HG03060 (cell line): ENCODE results near the gene GSTT2.
"Not testable (repeated sequence)": the region's sequence is repeated elsewhere in the genome, so short reads cannot be mapped to it uniquely, and the experiment has no call there.

ENCODE experiments used
- ATAC-seq: cut with Tn5 transposase; IDR thresholded peaks from one replicate; pipeline ENCODE4 v1.9.1; 2021; ENCODE audit warnings: low read depth, moderate number of reproducible peaks; ENCODE audit not compliant: unreplicated experiment

GSTT2 gene

DNA sequence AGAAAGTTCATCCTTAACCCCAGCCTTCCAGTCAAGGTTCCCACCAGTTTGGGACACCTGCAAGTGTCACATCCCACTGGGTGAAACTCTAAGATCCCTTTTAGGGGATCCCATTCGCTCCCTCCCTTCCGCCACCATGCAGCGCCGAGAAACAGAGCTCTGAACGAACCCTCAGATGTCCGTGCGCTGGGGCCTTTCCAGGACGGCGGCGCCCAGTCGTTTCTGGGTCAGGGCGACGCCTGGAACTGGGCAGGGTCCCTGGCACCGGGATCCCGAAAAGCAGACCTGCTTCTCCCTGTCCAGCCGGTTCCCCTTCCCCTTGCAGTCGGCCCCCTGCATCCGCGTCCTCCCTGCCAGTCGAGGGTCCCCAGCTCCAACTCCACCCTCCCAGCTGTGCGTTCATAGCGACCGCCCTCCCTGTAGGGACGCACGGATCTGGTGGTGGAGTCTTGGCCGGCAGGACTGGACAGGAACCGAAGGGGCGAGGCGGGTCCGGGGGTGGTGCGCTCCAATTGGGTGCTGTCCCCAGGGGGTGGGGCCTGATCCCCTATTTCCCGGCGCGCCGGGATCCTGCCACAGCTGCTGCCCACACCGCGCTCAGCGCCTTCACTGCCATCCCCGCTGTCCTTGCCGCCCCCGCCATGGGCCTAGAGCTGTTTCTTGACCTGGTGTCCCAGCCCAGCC is at the start of gene GSTT2:
TSS of gene GSTT2 (plus strand) at position 578 of the 684 bp plus-strand sequence.
- not testable (repeated sequence) for ATAC-seq

DNA sequence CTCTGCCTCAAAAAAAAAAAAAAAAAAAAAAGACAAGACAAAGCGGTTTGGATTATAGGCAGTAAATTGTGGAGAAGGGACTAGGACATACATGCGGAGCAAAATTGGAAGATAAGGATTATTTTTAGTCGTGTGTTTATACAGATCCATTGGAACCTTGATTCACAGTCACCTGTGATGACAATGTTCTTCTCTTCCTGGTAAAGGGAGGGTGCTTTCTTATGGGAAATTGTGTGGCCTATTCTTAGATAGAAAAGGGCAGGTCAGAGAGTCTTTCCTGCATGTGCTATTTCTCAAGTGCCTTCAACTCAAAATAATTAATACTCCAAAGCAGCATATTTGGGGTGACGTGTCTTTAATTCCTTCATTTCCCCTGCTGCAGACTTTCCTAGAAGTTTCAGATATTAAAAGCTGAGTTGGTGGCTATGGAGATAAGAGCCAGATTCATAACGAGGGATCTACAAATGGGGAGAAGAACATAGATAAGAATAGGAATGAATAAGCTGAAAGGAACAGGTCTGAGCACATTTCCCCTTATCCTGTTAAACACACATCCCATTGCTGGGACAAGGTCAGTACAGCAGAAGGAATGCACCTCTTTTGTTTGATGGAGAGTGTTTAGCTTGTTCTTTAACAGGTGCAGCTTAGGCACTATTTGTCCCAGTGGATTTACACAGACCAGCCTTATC is 41.5 kb upstream of the GSTT2 start:
- ATAC-seq = no peak

DNA sequence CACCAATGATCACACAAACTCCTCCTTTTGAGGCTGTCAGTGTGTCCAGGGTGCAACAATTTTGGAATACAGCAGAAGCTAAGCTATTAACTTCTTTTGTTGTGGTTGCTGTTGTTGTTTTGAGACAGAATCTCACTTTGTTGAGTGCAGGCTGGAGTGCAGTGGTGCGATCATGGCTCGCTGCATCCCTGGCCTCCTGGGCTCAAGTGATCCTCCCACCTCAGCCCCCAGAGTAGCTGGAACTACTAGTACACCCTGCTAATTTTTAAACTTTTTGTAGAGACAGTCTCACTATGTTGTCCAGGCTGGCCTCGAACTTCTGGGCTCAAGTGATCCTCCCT is 40.9 kb upstream of the GSTT2 start:
- ATAC-seq = no peak

DNA sequence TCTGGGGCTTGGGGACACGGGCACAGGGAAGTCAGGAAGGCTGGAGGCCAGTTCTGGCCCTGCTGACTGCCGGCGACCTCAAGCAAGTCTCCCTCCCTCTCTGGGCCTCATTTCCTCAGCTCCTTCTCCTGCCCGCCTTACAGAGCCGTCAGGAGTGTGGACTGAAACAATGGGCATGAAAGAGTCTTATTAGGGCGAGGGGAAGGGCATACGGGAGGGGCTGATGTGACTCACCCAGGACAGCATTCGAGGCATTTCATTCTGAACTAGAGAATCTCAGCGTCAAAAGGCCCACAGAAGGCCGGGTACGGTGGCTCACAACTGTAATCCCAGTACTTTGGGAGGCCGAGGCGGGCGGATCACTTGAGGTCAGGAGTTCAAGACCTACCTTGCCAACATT is 39.8 kb upstream of the GSTT2 start:
- ATAC-seq = not testable (repeated sequence)

DNA sequence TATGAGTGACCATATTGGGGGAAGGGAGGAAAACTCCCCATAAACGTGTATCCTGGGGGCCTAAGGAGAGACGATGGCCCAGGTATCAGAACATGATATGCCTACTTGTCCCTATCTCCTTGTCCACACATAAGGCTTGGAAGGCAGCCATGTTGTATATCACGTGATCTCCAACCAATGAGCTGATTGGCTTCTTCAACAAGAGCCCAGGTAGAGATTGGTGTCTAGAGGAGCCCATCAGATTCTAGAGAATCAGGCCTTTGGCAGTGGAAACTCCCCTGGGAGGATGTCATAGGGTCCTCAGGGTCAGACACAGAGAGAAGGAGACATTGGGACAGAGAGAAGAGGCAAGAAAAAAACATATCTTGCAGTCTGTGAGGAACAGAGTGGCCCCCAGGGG is 32.5 kb upstream of the GSTT2 start:
- ATAC-seq = not testable (repeated sequence)

DNA sequence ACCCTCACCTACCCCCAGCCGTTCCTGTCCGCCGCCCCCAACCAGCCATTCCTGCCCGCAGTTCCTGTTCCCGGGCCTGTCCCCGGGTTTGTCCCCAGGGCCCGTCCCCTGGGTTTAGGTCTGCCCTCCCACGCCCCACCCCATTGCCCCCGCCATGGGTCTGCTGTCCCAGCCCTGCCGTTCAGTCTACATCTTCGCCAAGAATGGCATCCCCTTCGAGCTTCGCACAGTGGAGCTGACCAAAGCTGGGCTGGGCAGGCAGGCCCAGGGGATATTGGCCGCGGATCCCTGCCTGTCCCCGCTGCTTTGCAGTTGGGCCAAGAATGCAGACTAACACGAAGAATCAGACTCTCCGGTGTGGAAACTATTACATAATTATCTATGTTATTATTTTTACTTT is 30.2 kb upstream of the GSTT2 start:
- not testable (repeated sequence) for ATAC-seq

DNA sequence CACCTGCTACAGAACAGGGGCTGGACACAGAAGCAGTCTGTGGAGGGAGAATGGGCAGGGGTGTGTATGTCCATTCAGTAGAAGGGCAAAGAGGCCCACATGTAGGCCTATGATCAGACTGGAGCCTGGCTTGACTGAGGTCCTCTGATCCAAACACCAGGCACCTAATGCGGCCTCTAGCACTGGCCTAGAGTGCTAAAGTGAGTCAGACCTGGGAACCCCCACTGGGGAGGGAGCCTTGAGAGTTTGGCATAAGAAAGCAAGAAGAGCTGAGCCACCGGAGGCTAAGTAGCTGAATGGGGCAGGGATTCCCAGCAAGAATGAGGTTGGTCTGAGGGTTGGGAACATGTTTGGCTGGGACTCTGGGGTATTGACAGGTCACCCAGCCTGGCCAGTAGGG is 28.6 kb upstream of the GSTT2 start:
- ATAC-seq = not testable (repeated sequence)

DNA sequence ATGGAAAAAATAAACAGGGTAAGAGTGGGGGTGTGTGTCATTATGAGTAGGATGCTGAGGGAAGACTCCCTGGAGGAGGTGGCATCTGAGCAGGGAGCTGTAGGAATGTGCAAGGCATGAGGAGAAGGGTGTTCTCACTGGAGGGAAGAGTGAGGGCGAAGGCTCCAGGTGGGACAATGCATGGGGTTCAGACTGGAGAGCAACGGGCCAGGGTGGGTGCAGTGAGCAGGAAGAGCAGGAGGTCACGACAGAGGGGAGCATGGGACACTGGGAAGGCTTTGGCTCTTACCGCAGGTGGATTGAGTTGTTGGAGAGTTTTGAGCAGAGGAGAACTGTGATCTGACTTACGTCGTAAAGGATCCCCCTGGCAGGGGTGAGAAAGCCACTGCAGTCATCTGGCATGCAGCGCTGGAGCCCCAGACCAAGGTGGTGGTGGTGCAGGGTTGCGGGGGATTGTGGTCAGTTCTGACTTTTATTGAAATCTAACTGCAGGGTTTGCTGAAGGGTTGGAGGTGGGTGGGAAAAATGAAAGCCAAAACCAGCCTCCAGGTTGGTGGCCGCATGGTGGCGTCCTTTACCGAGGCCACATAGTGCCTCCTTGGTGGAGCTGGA is 27.0 kb upstream of the GSTT2 start:
- ATAC-seq = not testable (repeated sequence)

DNA sequence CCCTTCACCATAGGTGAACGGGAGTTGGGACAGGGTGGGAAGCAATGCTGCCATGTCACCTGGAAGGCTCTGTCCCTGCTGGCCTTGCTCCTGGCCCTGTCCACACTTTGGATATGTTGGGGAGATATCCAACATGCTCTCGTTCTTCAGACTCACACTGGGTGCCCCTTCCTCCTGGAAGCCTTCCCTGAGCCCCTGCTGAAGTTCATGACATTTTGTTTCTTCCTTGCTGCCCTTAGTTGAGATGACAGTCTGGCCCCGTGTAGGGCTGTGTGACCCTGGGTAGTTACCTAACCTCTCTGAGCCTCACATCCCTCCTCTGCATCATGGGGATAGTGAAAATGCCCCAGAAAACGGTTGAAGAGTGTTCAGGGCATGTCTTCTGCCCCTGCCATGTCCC is 26.4 kb upstream of the GSTT2 start:
- ATAC-seq = not testable (repeated sequence)

DNA sequence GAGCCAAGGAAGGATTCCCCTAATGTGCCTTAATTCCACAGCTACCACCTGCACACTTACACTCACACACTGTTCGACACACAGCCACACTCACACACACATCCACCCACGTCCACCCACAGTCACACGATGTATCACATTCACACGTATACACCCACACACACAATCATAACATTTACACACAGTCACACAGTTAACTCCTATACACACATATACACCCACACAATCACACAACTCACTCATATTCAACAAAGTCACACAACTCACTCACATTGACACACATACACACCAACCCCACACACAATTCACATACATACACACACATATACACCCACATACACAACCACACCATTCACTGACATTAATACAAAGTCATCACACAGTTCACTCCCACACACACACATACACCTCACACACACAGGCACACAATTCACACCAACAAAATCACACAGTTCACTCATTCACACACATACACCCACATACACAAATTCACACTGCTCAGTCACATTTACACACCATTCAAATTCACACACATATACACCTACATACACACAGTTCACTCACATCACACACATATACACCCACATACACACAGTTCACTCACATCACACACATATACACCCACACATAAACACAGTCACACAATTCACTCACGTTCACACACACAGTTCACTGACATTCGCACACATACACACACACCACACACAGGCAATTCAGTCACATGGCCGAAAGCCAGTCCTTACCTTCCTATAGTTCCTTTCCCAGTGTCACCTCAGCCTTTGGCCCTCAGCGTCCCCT is 25.5 kb upstream of the GSTT2 start:
- not testable (repeated sequence) for ATAC-seq

DNA sequence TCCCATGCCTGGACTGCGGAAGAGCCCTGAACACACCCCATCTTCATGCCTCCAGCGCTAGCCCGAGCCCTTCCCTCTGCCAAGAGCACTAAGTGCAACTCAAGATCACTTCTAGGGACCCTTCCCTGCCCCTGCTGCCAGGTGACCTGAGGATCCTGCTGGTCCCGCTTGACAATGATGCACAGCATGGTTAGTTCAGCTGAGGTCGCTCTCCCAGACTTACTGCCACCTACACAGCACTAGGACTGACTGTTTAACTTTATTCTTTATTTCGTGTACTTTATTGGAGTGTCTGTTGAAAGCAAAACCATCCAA is 25.0 kb upstream of the GSTT2 start:
- not testable (repeated sequence) for ATAC-seq

DNA sequence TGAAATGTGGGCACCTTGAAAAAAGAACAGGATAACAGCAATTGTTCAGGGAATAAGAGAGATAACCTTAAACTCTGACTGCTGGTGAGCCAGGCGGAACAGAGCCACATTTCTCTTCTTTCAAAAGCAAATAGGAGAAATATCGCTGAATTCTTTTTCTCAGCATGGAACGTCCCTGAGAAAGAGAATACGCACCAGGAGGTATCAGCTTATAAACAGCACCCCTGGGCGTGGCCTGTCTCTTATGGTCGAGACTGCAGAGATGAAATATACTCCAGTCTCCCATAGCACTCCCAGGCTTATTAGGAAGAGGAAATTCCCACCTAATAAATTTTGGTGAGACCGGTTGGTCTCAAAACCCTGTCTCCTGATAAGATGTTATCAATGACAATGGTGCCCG is 24.0 kb upstream of the GSTT2 start:
- not testable (repeated sequence) for ATAC-seq

DNA sequence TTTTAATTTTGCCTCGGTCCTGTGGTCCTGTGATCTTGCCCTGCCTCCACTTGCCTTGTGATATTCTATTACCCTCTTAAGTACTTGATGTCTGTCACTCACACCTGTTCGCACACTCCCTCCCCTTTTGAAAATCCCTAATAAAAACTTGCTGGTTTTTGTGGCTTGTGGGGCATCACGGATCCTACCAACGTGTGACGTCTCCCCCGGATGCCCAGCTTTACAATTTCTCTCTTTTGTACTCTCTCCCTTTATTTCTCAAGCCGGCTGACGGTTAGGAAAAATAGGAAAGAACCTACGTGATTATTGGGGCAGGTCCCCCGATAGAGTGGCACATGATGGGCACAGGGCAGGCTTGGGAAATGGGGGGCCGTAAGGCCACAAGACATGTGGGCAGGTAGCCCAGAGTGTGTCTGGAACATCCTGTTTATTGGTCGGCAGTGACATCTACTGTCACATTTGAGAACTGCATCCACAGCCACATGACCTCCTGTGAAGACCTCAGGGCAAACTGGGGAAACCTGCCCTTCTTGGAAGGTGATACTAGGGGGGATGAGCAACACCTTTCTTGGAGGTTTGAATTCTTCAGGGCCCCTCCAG is 23.5 kb upstream of the GSTT2 start:
- ATAC-seq = not testable (repeated sequence)

DNA sequence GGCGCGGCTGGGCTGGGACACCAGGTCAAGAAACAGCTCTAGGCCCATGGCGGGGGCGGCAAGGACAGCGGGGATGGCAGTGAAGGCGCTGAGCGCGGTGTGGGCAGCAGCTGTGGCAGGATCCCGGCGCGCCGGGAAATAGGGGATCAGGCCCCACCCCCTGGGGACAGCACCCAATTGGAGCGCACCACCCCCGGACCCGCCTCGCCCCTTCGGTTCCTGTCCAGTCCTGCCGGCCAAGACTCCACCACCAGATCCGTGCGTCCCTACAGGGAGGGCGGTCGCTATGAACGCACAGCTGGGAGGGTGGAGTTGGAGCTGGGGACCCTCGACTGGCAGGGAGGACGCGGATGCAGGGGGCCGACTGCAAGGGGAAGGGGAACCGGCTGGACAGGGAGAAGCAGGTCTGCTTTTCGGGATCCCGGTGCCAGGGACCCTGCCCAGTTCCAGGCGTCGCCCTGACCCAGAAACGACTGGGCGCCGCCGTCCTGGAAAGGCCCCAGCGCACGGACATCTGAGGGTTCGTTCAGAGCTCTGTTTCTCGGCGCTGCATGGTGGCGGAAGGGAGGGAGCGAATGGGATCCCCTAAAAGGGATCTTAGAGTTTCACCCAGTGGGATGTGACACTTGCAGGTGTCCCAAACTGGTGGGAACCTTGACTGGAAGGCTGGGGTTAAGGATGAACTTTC is 18.7 kb upstream of the GSTT2 start, which contains the start of gene GSTT2B:
TSS of gene GSTT2B (minus strand) at position 112 of the 688 bp plus-strand sequence. CDS start at position 48, 64 bp downstream.
- not testable (repeated sequence) for ATAC-seq

DNA sequence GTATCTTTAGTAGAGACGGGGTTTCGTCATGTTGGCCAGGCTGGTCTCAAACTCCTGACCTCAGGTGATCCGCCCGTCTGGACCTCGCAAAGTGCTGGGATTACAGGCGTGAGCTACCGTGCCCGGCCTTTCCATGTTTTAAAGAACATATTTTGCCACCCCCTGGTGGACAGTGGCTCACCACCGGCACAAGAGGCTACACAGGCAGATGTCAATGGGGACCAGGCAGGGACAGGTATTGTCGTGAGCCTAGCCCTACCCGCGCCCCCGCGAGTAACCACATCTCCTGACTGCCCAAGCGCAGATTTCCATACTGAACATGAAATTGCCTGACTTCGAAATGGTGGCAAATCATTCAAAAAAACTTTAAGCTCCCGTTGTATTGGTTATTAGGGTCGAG is 13.8 kb upstream of the GSTT2 start:
- not testable (repeated sequence) for ATAC-seq

DNA sequence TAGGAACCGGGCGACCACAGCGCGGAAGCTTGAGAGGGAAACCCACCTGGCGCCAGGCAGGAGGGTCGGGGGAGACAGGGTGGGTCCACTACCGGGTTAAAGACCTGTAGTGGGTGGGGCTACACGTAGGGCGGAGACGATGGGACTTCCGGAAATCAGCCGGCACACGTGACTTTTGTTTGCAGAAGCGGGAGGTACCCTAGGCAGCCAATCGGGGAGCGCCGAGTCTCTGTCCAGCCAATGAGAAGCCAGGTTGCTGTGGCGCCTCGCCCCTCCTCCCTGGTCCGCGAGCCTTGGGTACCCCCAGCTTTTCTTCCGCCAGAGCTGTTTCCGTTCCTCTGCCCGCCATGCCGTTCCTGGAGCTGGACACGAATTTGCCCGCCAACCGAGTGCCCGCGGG is 13.4 kb upstream of the GSTT2 start, which contains the start of gene DDTL:
TSS of gene DDTL (plus strand) at position 321 of the 400 bp plus-strand sequence. CDS start at position 348, 27 bp downstream.
- peak; percentile 85 for ATAC-seq

DNA sequence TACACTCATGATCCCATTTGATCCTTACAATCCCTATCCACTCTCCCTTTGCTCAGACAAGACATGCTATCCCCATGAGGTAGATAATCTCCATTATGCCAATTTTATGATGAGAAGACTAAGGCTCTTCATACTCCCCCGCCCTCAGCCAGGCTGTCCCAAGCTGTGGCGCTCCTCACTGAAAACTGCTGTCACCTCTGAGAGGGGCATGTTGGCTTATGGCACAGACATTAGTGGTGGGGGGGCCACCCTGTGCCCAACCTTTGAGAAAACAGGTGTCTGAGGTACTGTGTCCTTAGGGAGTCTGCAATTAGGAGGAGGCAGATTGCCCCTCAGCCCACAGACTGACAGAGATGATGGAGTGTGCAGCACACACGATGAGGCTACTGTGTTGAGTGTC is 10.9 kb upstream of the GSTT2 start:
- no peak for ATAC-seq

DNA sequence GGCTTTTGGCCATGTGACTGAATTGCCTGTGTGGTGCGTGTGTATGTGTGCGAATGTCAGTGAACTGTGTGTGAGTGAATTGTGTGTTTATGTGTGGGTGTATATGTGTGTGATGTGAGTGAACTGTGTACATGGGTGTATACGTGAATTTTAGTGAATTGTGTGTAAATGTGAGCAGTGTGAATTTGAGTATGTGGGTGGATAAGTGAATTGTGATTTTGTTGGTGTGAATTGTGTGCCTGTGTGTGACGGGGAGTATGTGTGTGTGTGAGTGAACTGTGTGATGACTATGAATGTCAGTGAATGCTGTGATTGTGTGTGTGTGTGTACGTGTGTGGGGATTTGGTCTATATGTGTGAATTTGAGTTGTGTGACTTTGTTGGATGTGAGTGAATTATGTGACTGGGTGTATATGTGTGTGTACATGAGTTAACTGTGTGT is 9.7 kb upstream of the GSTT2 start:
- no peak for ATAC-seq

DNA sequence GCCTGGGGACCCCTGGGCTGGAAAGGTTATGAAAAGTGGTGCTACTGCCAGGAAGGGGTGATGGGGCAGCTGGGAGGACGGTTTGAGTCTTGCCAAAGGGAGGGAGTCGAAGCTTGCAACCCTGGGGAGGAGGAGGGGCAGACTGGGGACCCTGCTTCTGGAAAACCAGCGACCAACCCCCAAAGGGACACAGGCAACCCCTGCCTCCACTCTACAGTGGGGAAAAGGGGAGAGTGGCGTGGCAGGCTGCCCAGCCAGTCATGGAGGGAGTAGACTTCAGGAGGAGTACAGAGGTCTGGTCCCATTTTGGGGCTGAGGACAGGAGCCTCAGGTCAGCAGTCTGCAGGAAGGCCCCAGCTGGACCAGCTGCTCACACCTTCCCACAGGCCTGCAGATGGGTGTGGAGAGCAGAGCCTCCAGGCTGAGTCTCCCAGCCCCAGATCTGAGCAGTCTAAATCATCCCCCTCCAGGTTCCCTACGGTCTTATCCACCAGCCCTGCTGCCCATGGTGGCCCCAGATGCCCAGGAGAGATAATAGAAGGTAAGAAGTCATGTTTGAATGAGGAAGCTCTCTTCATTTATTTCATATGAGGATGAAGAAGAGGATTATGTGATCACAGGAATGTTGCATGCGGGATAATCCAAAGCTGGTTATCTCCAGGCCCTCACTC is 9.0 kb upstream of the GSTT2 start:
- no peak for ATAC-seq
